GM21447 (cell line): ENCODE data around the gene TMEM123.
A peak's percentile ranks its signal among the peaks of the same experiment; 100 is the strongest.

ENCODE experiments used
- ATAC-seq: cut with Tn5 transposase; IDR thresholded peaks from one replicate; pipeline ENCODE4 v1.9.1; 2021; ENCODE audit not compliant: unreplicated experiment

Gene TMEM123

DNA sequence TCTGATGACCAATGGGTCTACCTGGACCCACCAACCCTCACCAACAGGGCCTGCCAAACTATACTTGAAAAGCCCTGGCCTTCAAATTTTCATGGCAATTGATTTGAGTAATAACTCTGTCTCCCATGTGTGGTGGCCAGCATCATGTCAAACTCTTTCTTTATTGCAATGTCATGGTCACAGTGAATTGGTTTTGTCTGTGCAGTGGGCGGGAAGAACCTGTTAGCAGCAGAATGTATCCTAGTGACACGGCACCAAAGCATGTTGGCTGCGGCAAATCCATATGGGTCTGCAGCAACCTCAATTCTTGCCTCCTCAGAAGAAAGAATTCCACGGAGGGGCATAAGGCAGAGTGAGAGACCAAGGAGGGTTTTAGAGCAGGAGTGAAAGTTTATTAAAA, 19.6 kb upstream of the TMEM123 start:
- ATAC-seq: no peak

GRCh38 chr11:102471474-102471873, 18.9 kb upstream of the TMEM123 start:
- ATAC-seq: no peak

- ATAC-seq: no peak
These were observed 17.7 kb upstream of the TMEM123 start for GRCh38 chr11:102470251-102470650.

GRCh38 chr11:102469196-102469821, 16.7 kb upstream of the TMEM123 start:
- ATAC-seq: no peak

GRCh38 chr11:102468616-102469195, 16.1 kb upstream of the TMEM123 start:
- no peak for ATAC-seq

- no peak for ATAC-seq
These were observed 15.5 kb upstream of the TMEM123 start for GRCh38 chr11:102467853-102468580.

GRCh38 chr11:102467080-102467708, 14.6 kb upstream of the TMEM123 start:
- no peak for ATAC-seq

DNA sequence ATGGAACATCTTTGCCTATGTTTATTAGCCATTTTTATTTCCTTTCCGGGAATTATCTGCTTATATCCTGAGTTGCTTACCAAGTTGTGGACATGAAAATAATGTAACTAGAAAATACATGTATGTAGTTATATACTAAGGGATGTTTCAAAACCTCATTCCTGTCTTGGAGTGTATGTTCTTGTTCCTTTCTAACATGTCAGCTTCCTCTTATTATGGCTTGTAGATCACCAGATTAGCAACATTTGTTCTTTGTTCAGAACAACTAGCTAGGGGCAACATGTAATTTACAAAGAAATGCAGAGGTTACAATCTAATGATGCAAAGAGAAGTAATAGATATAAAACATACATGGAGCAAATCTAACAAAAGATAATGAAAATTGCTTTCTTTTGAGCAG, 13.1 kb upstream of the TMEM123 start:
- ATAC-seq: no peak

DNA sequence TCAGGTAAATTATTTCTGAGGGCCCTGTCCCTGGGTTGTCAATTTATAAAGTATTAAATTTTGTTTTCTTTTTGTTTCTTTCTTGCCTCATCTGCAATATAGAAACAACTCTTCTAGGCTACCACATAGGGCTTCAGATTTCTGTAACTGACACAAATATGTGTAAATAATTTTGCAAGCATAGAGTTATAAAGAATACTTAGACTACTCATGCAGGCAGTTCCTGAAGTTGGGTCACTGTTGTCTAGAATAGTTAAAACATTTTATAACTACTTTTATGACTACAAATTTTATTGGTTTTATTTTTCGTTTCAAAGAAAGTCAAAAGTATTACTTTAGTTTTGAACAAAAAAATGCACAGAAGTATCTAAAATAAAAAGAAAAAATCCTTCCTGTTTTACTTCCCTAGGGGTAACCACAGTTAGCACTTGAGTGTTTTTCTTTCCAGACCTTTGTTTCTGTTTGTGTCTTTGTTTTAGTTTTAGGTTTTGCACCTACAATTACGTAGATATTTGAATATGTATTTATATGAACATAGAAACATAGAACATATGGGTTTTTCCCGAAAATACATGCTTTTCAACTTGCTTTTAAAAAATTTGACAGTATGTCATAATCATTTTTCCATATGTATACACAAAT, 12.4 kb upstream of the TMEM123 start:
- ATAC-seq: no peak

DNA sequence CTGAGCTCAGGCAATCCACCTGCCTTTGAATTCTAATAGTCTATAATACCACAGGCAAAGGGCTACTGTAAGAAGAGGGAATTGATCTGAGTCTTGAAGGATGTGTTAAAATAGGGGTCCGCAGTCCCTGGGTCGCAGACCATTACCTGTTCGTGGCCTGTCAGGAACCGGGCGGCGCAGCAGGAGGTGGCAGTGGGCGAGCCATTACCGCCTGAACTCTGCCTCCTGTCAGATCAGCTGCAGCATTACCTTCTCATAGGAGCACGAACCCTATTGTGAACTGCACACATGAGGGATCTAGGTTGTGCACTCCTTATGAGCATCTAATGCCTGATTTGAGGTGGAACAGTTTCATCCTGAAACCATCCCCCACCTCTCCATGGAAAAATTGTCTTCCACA, 11.5 kb upstream of the TMEM123 start:
- ATAC-seq: no peak

DNA sequence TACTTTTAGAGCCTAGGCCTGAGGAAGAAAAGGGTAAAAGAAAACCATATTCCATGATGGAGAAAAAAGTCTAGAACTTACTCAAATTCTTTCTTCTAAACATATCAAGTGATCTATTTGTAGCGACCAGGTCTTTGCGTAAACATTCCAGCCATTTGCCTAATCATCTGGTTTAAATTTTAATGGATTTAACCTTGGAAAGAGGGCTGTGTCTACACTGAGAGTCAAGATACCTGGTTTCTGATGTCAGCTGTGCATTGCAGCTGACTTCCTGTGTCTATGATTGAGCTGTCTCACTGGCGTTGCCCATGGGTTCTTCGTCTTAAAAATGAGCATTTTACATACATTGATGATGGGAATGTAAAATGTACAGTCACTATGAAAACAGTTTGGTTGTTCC, 10.0 kb upstream of the TMEM123 start:
- no peak for ATAC-seq

DNA sequence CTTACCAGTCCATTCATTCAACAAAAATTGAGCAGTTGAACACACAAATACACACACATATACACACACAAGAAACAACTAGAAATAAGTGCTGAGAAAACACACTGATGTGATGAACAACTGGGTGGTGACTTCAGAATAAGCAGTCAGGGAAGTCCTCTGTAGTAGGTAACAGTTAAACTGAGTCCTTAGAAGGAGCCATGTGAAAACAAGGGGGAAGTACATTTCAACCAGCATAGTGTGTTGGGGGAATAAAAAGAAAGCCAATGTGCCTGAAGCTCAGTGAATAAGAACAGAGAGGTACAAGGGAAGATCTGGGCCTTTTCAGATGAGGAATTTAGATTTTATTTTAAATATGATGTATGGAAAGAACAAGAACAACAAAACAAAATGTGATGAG, 6.8 kb upstream of the TMEM123 start:
- no peak for ATAC-seq

GRCh38 chr11:102458548-102458947, 6.0 kb upstream of the TMEM123 start:
- no peak for ATAC-seq

DNA sequence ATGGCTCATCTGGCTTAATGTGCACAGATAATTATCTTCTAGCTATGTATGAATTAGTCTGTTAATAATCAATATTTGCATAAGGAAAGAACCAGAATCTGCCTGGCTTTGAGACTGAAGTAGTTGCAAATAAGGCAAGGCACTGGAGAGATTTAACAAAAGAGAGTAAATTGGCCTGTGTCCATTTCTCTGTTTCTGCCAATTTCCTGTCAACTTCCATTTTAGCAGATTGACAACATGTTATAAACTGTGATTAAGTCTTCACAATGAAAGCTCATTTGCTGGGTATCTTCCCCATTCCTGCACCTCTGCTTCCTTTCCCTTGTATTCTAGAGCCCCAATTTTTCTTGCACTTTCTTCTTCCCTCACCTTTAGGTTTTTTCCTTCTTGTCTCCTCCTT, 5.3 kb upstream of the TMEM123 start:
- no peak for ATAC-seq

DNA sequence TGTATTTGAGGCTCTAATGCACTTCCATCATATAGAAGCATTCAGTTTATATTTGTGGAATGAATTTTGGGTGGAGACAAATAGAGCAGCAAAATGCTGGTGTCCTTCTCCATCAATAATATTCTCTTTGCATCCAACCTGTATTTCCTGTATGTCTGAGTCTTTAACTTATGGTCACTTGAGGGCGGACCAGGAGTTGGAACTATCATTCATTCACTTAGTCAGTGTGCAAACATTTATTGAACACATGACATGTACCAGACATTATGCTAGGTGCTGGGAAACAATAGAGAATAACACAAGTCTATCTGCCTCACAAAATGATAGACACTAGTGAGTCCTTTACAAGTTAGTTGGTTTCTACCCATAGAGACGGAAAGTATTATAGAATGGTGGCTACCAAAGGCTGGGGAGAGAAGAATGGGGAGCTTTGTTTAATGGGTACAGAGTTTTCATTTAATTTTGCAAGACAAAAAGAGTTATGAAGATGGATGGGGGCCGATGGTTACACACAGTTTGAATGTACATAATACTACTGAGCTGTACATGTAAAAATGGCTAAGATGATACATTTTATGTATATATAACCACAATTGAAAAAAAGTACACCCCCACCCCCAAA, 4.6 kb upstream of the TMEM123 start:
- no peak for ATAC-seq

DNA sequence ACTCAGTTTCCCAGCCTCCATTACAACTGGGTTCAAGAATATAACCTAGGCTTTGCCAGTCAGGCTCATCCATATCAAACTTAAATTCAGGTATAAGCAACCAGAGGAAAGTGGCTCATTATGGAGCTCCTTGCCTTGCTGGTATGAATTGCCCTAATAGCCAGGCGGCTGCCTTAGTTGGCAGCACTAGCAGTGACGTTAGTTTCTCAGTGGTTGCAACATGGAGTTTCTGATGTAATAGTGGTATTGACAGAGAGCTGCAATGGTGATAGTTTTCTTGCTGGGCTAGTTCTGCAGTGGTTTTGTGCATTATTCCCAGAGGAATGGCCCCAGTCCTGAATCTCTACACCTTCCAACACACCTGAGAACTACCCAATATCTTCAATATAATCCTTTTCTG, 3.8 kb upstream of the TMEM123 start:
- ATAC-seq: no peak

GRCh38 chr11:102453921-102454320, 1.4 kb upstream of the TMEM123 start:
- ATAC-seq: no peak

DNA sequence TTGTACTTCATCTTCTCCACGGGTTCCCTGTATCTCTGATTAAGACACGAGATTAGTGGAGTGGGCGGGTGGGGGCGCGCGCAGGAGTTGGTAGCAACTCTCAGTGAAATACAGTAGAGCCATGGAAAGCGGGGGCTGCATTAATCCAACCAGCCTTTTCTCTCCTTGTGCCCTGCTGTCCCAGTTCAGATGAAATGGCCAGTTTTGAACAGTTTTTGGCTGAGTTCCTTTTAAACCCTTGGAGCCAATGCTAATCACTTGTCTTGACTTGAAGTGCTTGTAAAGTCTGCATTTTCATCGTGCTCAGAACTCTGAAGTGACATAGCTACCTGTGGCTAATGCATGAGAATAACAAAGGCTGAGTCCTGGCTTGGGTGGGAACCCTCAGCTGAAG, 734 bp upstream of the TMEM123 start:
- no peak for ATAC-seq

DNA sequence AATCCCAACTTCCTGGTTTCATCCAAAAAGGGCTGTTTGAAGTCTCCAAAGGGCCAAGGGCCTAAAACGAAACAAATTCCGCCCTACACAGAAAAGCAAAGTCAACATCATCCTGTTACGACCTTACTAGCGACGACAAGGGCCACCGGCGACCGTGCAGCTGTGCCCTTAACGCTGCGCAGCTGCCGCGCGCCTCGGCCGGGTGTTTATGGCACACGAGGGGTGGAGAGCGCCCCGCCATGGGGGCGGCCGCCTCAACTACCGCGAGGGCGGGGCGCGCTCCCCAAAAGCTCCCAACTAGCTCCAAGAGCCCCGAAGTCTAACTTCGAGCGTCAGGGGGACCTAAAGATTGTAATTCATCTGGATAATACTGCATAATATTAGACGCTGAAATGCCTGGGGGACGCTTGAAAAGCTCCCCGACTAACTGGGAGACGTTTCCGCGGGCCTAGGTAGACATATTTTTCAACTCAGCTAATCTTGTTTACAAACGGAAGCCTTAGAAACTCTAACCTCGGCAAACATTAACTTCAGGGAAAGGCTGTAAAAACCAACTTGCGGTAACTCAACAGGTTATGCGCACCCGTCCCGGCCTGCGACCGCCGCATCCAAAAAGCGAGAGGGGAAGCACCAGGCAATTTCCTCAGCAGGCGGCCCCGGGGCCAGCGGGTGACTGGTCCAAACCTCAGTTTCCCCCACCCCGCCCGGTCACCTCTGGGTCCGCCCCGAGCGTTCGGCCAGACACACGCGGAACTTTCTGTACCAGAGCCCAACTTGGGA, 694 bp downstream of the TMEM123 start:
- ATAC-seq: peak; percentile 56

DNA sequence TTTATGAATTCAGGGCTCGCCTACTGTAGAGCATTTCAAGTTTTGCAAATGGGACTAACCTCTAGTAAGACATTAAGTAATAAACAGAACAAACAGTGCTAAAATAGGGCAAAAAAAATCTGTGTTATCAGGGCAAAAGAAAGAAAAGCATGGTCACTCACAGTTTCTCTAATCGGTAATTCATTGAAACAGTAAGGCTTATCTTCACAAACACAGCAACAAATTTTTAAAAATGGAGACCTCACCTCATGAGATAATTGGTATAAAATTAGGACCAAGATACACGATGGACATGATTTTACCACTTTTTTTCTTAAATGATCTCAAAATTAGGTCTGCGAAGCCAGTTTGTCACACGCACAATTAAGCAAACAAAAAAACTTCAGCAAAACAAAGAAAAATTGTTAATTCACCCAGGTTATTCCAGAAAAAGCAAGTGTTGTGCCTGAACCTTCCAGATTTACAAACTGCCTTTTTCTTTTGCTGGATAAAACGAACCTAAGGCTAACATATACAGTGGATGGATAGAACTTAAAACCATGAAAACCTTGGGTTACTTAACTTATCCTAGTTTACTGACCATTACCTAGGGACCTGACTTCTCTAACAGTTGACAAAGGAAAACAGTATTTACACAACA, 1.4 kb downstream of the TMEM123 start:
- ATAC-seq: no peak
